Right renal pelvis (tissue), 4 donors: ENCODE data around the gene CA9. TPM values are rescaled to one million over a fixed set of nuclear protein-coding genes. Genes with fewer than 3 reads are reported as not detected.

Source experiments
- polyA plus RNA-seq, 4 donors: library from polyadenylated mRNA; unstranded; fragments of 120-200 nt; gene quantifications; one replicate each; pipeline ENCODE4 v1.2.1, GENCODE V29; 2013; ENCODE audit not compliant: insufficient read length in 4 of 4

CA9 gene
- polyA plus RNA-seq, 4 donors, result 0.20 to 0.61 (median 0.60) TPM; not detected in 1

Other genes with a start within 250 kb of the CA9 start
- 10 to 100 TPM; 17.7 to 20.7 (median 19.2) TPM for gene RUSC2, start 183.8 kb upstream of the CA9 start, polyA plus RNA-seq
- gene TESK1, start 68.7 kb upstream of the CA9 start, polyA plus RNA-seq, result 10 to 100 TPM; 34.4 to 44.0 (median 38.9) TPM
- 1 to 10 TPM; 2.5 to 3.3 (median 2.7) TPM for gene CD72, start 55.5 kb upstream of the CA9 start, polyA plus RNA-seq
- gene SIT1, start 23.0 kb upstream of the CA9 start, polyA plus RNA-seq, result under 1 TPM; 0.28 to 0.43 (median 0.35) TPM
- gene RMRP, start 15.9 kb upstream of the CA9 start, polyA plus RNA-seq, result not detected
- 10 to 100 TPM; 13.9 to 21.9 (median 17.4) TPM for gene CCDC107, start 15.6 kb upstream of the CA9 start, polyA plus RNA-seq
- 1 to 10 TPM; 8.8 to 9.9 (median 9.2) TPM for gene ARHGEF39, start 8.7 kb upstream of the CA9 start, polyA plus RNA-seq
- gene TPM2, start 16.0 kb downstream of the CA9 start, polyA plus RNA-seq, result 100 to 1,000 TPM; 128 to 170 (median 161) TPM
- 100 to 1,000 TPM; 125 to 176 (median 153) TPM for gene TLN1, start 58.3 kb downstream of the CA9 start, polyA plus RNA-seq
- 10 to 100 TPM; 38.2 to 47.9 (median 40.8) TPM for gene CREB3, start 58.7 kb downstream of the CA9 start, polyA plus RNA-seq
- gene GBA2, start 75.3 kb downstream of the CA9 start, polyA plus RNA-seq, result 100 to 1,000 TPM in 2 of 4 donors, 10 to 100 TPM in 2; 97.9 to 118 (median 103) TPM
- 10 to 100 TPM; 28.2 to 30.4 (median 28.7) TPM for gene RGP1, start 75.4 kb downstream of the CA9 start, polyA plus RNA-seq
- gene MSMP, start 80.3 kb downstream of the CA9 start, polyA plus RNA-seq, result 1 to 10 TPM in 1 of 4 donors, not detected in 3; 2.2 TPM
- 10 to 100 TPM; 24.4 to 28.1 (median 26.0) TPM for gene NPR2, start 117.7 kb downstream of the CA9 start, polyA plus RNA-seq
- 1 to 10 TPM; 4.7 to 6.7 (median 5.4) TPM for gene SPAG8, start 138.3 kb downstream of the CA9 start, polyA plus RNA-seq
- gene HINT2, start 141.1 kb downstream of the CA9 start, polyA plus RNA-seq, result 10 to 100 TPM; 53.7 to 66.4 (median 60.5) TPM
- gene FAM221B, start 154.8 kb downstream of the CA9 start, polyA plus RNA-seq, result under 1 TPM in 3 of 4 donors, not detected in 1; 0.10 to 0.16 (median 0.13) TPM
- 10 to 100 TPM; 26.0 to 31.8 (median 30.0) TPM for gene TMEM8B, start 155.3 kb downstream of the CA9 start, polyA plus RNA-seq
- gene OR13J1, start 196.5 kb downstream of the CA9 start, polyA plus RNA-seq, result under 1 TPM in 1 of 4 donors, not detected in 3; 0.04 TPM
- gene HRCT1, start 232.3 kb downstream of the CA9 start, polyA plus RNA-seq, result under 1 TPM in 3 of 4 donors, not detected in 1; 0.35 to 0.60 (median 0.43) TPM
- gene SPAAR, start 235.6 kb downstream of the CA9 start, polyA plus RNA-seq, result 1 to 10 TPM; 1.3 to 1.6 (median 1.6) TPM